ENCODE results near the gene ENTR1.

ENTR1 gene

GRCh38 chr9:136400038-136400834 is 10.2 kb downstream of the ENTR1 start, which contains the start of gene SNAPC4:
SNAPC4 (minus strand) TSS chr9:136400170; CDS start chr9:136398428, 1,742 bp downstream.
- H3K4me3 ChIP-seq (ENCODE audit: low read length), result peak within 1 kb of the TSS; percentile 83
- peak; percentile 47 for TF ChIP-seq CTCF (conservative IDR thresholded peaks at IDR 0.05; ENCODE audit: low read length)
- peak; percentile 77 for DNase-seq (ENCODE audit: low read depth)

- no peak for TF ChIP-seq CTCF (conservative IDR thresholded peaks at IDR 0.05; ENCODE audit: low read length)
- peak overlapping the region; percentile 83 for H3K4me3 ChIP-seq (ENCODE audit: low read length)
- no peak for DNase-seq (ENCODE audit: low read depth)
These were observed 11.0 kb downstream of the ENTR1 start for GRCh38 chr9:136399176-136400037.

GRCh38 chr9:136398286-136398685 is 12.1 kb downstream of the ENTR1 start:
- no peak overlapping the region; the same call in 1 of the 2 replicates for H3K4me3 ChIP-seq (ENCODE audit: low read length)
- no peak for TF ChIP-seq CTCF (conservative IDR thresholded peaks at IDR 0.05; ENCODE audit: low read length)

GRCh38 chr9:136397643-136398042 is 12.8 kb downstream of the ENTR1 start:
- no peak for TF ChIP-seq CTCF (conservative IDR thresholded peaks at IDR 0.05; ENCODE audit: low read length)
- DNase-seq (ENCODE audit: low read depth), result no peak
- H3K4me3 ChIP-seq (ENCODE audit: low read length), result no peak overlapping the region

More at GRCh38 chr9:136398286-136398685, 12.1 kb downstream of the ENTR1 start:
- no peak for DNase-seq (ENCODE audit: low read depth)

- TF ChIP-seq CTCF (conservative IDR thresholded peaks at IDR 0.05; ENCODE audit: low read length), result no peak
- no peak for DNase-seq (ENCODE audit: low read depth)
- H3K4me3 ChIP-seq (ENCODE audit: low read length), result no peak overlapping the region
These were observed 14.2 kb downstream of the ENTR1 start for GRCh38 chr9:136396219-136396515.

GRCh38 chr9:136395345-136396218 is 14.8 kb downstream of the ENTR1 start:
- H3K4me3 ChIP-seq (ENCODE audit: low read length), result no peak overlapping the region
- DNase-seq (ENCODE audit: low read depth), result no peak
- TF ChIP-seq CTCF (conservative IDR thresholded peaks at IDR 0.05; ENCODE audit: low read length), result no peak

Data from AG10803 (cell line).